Activated naive CD4-positive, alpha-beta T cell treated with anti-CD3 and anti-CD28 coated beads for 36 hours (primary cell): ENCODE data around the gene PARD6B. TPM values are rescaled to one million over a fixed set of nuclear protein-coding genes. Genes with fewer than 3 reads are reported as not detected.

Experiments used
- CTCF ChIA-PET: fragments of 350-600 bp; sonication (Branson Sonifier 250); formaldehyde crosslinking; loops from one replicate; lab custom pipeline; 2021; ENCODE audit warnings: antibody characterized with exemption; lab: Charles Lee
- DNase-seq: peaks from one replicate; pipeline ENCODE4 v3.0.0-alpha.2; 2020
- H3K27ac Mint-ChIP-seq: one replicate; pipeline ENCODE4 v1.8.0; 2021; ENCODE audit warnings: mild to moderate bottlenecking, mixed read lengths
- H3K27me3 Mint-ChIP-seq: one replicate; pipeline ENCODE4 v1.8.0; 2021; ENCODE audit warnings: low read depth, mixed read lengths
- H3K36me3 Mint-ChIP-seq: one replicate; pipeline ENCODE4 v1.8.0; 2021; ENCODE audit warnings: low read depth, mixed read lengths
- H3K4me1 Mint-ChIP-seq: one replicate; pipeline ENCODE4 v1.8.0; 2021; ENCODE audit warnings: low read depth, mixed read lengths
- H3K4me3 Mint-ChIP-seq: one replicate; pipeline ENCODE4 v1.8.0; 2021; ENCODE audit warnings: mild to moderate bottlenecking, moderate library complexity, mixed read lengths
- H3K9me3 Mint-ChIP-seq: one replicate; pipeline ENCODE4 v1.8.0; 2021; ENCODE audit warnings: mixed read lengths
- intact Hi-C: fragments of 100-400 bp; cut with micrococcal nuclease; formaldehyde crosslinking; loops from one replicate; pipeline ENCODE4 v1.15.1; 2023
- total RNA-seq, 2 experiments: library from RNA; stranded (reverse); gene quantifications; one replicate each; pipeline ENCODE4 v1.2.3, GENCODE V29; 2021

The PARD6B gene
- total RNA-seq, 2 experiments from 2014 or later: 3.3 to 3.9 TPM

DNA sequence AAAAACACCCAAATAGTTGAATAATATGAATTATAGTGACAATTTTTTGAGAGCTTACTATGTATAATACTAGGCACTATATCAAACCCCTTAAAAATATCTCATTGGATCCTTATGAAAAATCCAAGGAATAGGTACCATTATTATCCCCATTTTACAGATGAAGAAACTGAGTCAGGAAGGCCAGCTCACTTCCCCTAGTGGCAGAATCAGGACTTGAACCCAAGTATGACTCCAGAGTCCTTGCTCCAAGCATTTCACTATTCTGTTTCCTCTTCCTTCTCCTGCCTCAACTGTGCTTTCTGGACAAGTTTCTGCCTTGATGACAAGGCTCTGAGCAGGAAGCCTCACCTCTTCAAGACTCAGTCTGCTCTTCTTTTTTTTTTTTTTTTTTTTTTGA lies 10.8 kb upstream of the PARD6B start:
- no peaks in the 10 kb centered on the region for H3K9me3 Mint-ChIP-seq
- no peak overlapping the region for H3K4me3 Mint-ChIP-seq
- no peaks in the 10 kb centered on the region for H3K27me3 Mint-ChIP-seq
- no peaks in the 10 kb centered on the region for H3K36me3 Mint-ChIP-seq
- no peaks in the 10 kb centered on the region for H3K4me1 Mint-ChIP-seq
- H3K27ac Mint-ChIP-seq: no peak overlapping the region
- DNase-seq: no peak
- CTCF ChIA-PET: interaction anchor here (0.6 kb wide), 1 partner anchor 51 kb away, joined by 4 read pairs; no protein-coding TSS in a partner anchor
- intact Hi-C loops: no loop called here

GRCh38 chr20:50721881-50722281 lies 9.5 kb upstream of the PARD6B start:
- H3K4me3 Mint-ChIP-seq: no peak overlapping the region
- DNase-seq: no peak
- CTCF ChIA-PET: interaction anchor here (0.9 kb wide), 1 partner anchor 118 kb away, joined by 3 read pairs; no protein-coding TSS in a partner anchor

DNA sequence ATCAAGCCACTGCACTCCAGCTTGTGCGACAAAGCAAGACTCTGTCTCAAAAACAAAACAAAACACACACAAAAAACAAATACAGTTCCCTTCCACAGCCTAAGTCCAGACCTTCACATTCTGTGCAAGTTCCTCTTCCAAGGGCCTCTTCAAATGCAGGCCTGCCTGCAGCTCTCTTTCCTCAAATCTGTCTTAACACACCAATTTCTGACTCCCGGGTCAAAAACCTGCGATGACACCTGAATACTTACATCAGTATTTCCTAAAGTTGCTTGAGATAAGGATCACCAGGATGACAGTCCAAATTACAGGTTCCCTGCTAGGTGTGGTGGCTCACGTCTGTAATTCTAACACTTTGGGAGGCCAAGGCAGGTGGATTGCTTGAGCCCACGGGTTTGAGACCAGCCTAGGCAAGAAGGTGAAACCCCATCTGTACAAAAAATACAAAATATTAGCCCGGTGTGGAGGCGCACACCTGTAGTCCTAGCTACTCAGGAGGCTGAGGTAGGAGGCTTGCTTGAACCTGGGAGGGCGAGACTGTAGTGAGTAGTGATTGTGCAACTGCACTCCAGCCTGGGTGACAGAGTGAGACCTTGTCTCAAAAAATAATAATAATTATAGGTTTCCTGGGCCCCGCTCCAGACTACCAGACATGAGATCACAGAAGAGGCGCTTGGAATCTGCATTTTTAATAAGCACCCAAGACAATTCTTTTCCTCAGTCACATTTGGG lies 8.8 kb upstream of the PARD6B start:
- Mint-ChIP-seq H3K27ac (no peak overlapping the region), H3K27me3 (no peaks in the 10 kb centered on the region), H3K4me3 (no peak overlapping the region), H3K36me3 (no peaks in the 10 kb centered on the region), H3K9me3 (no peaks in the 10 kb centered on the region), H3K4me1 (peaks cover 13% of the 10 kb centered on the region)
- CTCF ChIA-PET: interaction anchor here (0.7 kb wide), 1 partner anchor 68 kb away, joined by 3 read pairs; no protein-coding TSS in a partner anchor
- intact Hi-C loops: no loop called here
- no peak for DNase-seq

More at GRCh38 chr20:50721881-50722281, 9.5 kb upstream of the PARD6B start:
- Mint-ChIP-seq H3K4me1 (peaks cover 5% of the 10 kb centered on the region), H3K9me3 (no peaks in the 10 kb centered on the region), H3K27me3 (no peaks in the 10 kb centered on the region), H3K36me3 (no peaks in the 10 kb centered on the region), H3K27ac (no peak overlapping the region)
- intact Hi-C loops: no loop called here

GRCh38 chr20:50723672-50724071 lies 7.7 kb upstream of the PARD6B start:
- Mint-ChIP-seq H3K27ac (no peak overlapping the region), H3K4me1 (peaks cover 13% of the 10 kb centered on the region), H3K27me3 (no peaks in the 10 kb centered on the region), H3K4me3 (no peak overlapping the region), H3K9me3 (no peaks in the 10 kb centered on the region), H3K36me3 (no peaks in the 10 kb centered on the region)
- intact Hi-C loops: no loop called here
- CTCF ChIA-PET: interaction anchor here (0.6 to 3.1 kb wide), 4 partner anchors 22 to 67 kb away, joined by 3 to 21 read pairs (median 8); no protein-coding TSS in a partner anchor
- DNase-seq: no peak

- Mint-ChIP-seq H3K4me3 (no peak overlapping the region), H3K27me3 (no peaks in the 10 kb centered on the region), H3K4me1 (peaks cover 13% of the 10 kb centered on the region), H3K36me3 (no peaks in the 10 kb centered on the region), H3K27ac (no peak overlapping the region), H3K9me3 (no peaks in the 10 kb centered on the region)
- CTCF ChIA-PET: interaction anchor here (0.5 to 3.1 kb wide), 7 partner anchors 21 to 205 kb away, joined by 3 to 21 read pairs (median 3); no protein-coding TSS in a partner anchor
- DNase-seq: no peak
- intact Hi-C loops: no loop called here
Measured at GRCh38 chr20:50724112-50724725, 7.2 kb upstream of the PARD6B start.

- H3K36me3 Mint-ChIP-seq: no peaks in the 10 kb centered on the region
- no peaks in the 10 kb centered on the region for H3K9me3 Mint-ChIP-seq
- H3K27ac Mint-ChIP-seq: no peak overlapping the region
- no peaks in the 10 kb centered on the region for H3K27me3 Mint-ChIP-seq
- peaks cover 13% of the 10 kb centered on the region for H3K4me1 Mint-ChIP-seq
- intact Hi-C loops: no loop called here
- DNase-seq: peak; percentile 91
- CTCF ChIA-PET: interaction anchor here (0.5 to 3.1 kb wide), 8 partner anchors 21 to 241 kb away, joined by 3 to 21 read pairs (median 3); no protein-coding TSS in a partner anchor
- H3K4me3 Mint-ChIP-seq: no peak overlapping the region
Measured at GRCh38 chr20:50724851-50725723, 6.3 kb upstream of the PARD6B start.

DNA sequence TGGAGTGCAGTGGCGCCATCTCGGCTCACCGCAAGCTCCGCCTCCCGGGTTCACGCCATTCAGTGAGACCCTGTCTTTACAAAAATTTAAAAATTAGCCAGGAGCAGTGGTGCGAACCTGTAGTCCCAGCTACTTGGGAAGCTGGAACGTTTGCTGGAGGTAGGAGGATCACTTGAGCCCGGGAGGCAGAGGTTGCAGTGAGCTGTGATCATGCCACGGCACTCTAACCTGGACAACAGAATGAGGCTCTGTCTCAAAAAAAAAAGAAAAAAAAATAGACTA lies 5.7 kb upstream of the PARD6B start:
- no peak overlapping the region for H3K4me3 Mint-ChIP-seq
- no peaks in the 10 kb centered on the region for H3K36me3 Mint-ChIP-seq
- no peaks in the 10 kb centered on the region for H3K27me3 Mint-ChIP-seq
- peaks cover 18% of the 10 kb centered on the region for H3K4me1 Mint-ChIP-seq
- intact Hi-C loops: no loop called here
- CTCF ChIA-PET: interaction anchor here (0.6 to 3.1 kb wide), 3 partner anchors 24 to 242 kb away, joined by 3 to 21 read pairs (median 3); no protein-coding TSS in a partner anchor
- H3K27ac Mint-ChIP-seq: no peak overlapping the region
- no peaks in the 10 kb centered on the region for H3K9me3 Mint-ChIP-seq
- no peak for DNase-seq

DNA sequence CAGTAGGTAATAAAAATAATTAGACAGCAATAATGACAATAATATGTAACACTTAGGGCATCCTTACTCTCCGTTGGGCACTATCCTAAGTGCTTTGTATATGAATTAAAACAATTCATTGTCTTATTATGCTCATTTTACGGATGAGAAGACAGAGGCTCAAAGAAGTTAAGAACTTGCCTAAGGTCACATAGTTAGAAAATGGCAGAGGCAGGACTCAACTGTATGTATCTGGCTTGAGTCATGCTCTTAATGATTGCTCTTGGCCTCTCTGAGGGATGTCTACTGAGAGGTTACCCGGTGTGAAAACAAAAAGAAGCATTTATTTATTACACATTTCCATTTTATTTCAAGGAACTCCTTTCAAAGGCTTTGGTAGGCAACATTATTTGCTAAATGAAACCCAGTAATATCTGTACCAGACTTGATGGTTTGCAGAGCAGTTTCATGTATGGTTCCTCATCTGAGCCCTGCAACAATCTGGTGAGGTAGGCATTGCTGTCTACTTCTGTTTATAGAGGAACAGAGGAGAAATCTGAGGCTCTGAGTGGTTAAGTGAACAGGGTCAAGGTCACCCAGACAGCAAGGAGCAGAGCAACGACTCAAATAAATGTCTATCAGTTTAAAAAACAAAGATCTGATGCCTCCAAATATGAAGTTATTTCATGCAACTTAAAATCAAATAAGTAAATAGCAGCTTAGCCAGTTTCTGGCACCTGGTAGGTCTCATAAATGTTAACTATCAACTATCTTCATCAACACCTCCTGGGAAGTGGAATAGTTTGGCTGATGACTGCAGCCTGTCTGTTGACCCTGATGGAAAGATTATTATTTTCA lies 4.2 kb upstream of the PARD6B start:
- Mint-ChIP-seq H3K27ac (no peak overlapping the region), H3K9me3 (no peaks in the 10 kb centered on the region), H3K4me1 (peaks cover 18% of the 10 kb centered on the region), H3K27me3 (no peaks in the 10 kb centered on the region), H3K36me3 (no peaks in the 10 kb centered on the region), H3K4me3 (no peak overlapping the region)
- CTCF ChIA-PET: interaction anchor here (0.7 kb wide), 1 partner anchor 200 kb away, joined by 3 read pairs; no protein-coding TSS in a partner anchor
- intact Hi-C loops: no loop called here
- no peak for DNase-seq

- Mint-ChIP-seq H3K4me3 (no peak overlapping the region), H3K27ac (no peak overlapping the region), H3K36me3 (no peaks in the 10 kb centered on the region), H3K4me1 (peaks cover 26% of the 10 kb centered on the region), H3K9me3 (no peaks in the 10 kb centered on the region), H3K27me3 (no peaks in the 10 kb centered on the region)
- CTCF ChIA-PET: interaction anchor here (2.7 kb wide), 1 partner anchor 22 kb away, joined by 12 read pairs; no protein-coding TSS in a partner anchor
- intact Hi-C loops: no loop called here
- no peak for DNase-seq
Measured at GRCh38 chr20:50727792-50728485, 3.4 kb upstream of the PARD6B start.

DNA sequence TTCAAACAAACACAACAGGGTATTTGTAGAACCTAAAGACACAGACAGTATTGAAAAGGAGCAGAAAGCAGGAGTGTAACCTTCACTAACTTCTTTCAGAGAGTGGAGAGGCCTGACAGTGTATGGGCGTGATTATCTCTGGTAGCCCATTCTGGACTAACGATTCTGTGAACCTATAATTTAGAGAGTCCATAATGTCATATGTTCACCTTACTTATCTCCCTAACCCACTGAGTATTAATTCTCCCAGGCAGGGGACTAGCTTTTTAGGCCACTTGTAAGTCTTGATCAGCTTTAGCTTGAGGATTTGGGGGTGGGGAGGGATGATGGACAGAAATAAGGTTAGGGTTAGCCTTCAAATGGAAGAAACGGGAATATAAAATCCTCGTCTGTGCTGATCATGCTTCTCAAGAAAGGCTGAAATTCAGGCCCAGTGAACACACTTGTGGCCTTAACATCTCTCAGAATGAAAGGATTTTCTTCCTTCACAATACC lies 2.8 kb upstream of the PARD6B start:
- Mint-ChIP-seq H3K9me3 (no peaks in the 10 kb centered on the region), H3K27ac (no peak overlapping the region), H3K4me3 (no peak overlapping the region), H3K4me1 (peaks cover 30% of the 10 kb centered on the region), H3K36me3 (no peaks in the 10 kb centered on the region), H3K27me3 (no peaks in the 10 kb centered on the region)
- CTCF ChIA-PET: interaction anchor here (2.7 kb wide), 1 partner anchor 21 kb away, joined by 12 read pairs; no protein-coding TSS in a partner anchor
- intact Hi-C loops: no loop called here
- DNase-seq: no peak
